Tracheal epithelial cell (primary cell): ENCODE measurements around the gene RGS18. TPM values are rescaled to one million over a fixed set of nuclear protein-coding genes. Genes with fewer than 3 reads are reported as not detected.

Experiments
- total RNA-seq: library from RNA; depleted of rRNA; stranded (reverse); fragments of >200 nt; gene quantifications from 2 replicates; pipeline ENCODE4 v1.2.1, GENCODE V29; 2014

RGS18 gene
- total RNA-seq, result 0.24 TPM in 1 of 2 replicates, not detected in the other

GRCh38 chr1:192158181-192158580 lies at the start of gene RGS18:
RGS18 (plus strand) TSS chr1:192158462; CDS start chr1:192158638, 176 bp downstream.

Other genes with a start within 250 kb of the RGS18 start
- gene RGS21, start 158.5 kb downstream of the RGS18 start, total RNA-seq, result under 0.01 TPM in 1 of 2 replicates, not detected in the other